LNCAP (cell line): ENCODE measurements around the gene VSIG10L.

Experiments
- CTCF ChIP-seq: fragments of 450-650 bp; IDR thresholded peaks from 2 replicates; pipeline ENCODE4 v1.5.1; 2017; ENCODE audit warnings: mild to moderate bottlenecking

The VSIG10L gene

GRCh38 chr19:51377422-51377821 lies 35.5 kb upstream of the VSIG10L start:
- TF ChIP-seq CTCF: no peak

DNA sequence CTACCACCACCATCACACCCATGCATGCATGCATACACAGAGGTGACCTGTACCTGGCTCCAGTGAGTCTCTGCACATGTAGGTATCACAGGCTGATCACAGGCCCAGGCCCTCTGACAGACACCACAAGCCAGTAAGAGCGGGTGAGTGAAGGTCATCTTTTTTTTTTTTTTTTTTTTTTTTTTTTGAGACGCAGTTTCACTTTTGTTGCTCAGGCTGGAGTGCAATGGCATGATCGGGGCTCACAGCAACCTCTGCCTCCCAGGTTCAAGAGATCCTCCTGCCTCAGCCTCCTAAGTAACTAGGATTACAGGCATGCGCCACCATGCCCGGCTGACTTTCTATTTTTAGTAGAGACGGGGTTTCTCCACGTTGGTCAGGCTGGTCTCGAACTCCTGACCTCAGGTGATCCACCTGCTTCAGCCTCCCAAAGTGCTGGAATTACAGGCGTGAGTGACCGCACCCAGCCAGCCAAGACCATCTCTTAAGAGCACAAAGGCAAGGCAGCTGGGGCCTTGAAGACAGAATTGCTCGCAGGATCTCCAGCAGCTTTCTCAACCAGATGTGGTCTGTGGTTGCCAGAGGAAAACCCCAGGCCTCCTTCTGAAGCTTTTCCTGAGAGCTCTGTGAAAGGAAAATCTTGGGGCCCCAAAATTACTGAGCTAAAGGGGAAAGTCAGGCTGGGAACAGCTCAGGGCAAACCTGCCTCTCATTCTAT lies 33.7 kb upstream of the VSIG10L start:
- TF ChIP-seq CTCF: no peak

DNA sequence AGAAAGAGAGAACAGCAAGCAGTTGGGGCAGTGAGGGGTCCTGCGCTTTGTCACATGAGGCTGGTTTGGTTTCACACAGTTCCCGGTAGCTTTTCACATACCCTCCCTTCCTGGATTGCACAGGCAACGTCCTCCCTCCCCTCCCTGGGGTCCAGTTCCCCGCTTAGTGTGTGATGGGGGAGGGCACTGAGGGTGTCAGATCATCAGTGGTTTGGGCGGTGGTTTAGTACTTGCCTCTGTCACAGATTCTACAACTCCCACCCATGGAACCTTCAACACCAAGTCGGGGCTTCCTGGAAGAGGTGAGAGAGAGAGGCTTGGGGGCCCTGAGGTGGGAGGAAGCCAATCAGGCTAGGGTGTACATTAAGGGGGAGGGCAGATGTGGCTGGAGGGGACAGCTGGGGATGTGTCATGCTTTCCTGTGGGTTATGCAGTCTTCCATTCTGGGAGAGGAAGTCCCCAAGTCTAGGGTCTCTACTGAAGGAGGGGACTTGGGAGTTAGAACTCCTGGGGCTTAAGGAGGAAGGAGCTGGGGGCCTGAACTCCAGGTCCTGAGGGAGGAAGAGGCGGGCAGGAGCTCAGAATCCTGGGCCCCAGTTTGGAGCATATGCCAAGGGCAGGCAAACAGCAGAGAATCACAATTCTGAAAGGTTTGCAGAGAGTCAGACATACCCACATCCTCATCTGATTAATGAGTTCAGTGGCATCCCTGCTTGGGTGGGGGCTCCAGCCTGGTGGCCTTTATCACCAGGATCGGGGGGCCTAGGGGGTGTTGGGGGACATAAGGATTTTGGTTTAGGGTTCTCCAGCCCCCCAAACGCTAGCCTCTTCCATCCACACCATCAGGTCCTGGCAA lies 30.9 kb upstream of the VSIG10L start, which contains the start of gene NKG7:
Gene NKG7 (minus strand): TSS at position 6 of the 856 bp plus-strand sequence. CDS start 119 bp downstream, outside the sequence.
- TF ChIP-seq CTCF: no peak

- TF ChIP-seq CTCF: no peak
Observed at GRCh38 chr19:51372021-51372648, 30.2 kb upstream of the VSIG10L start.

DNA sequence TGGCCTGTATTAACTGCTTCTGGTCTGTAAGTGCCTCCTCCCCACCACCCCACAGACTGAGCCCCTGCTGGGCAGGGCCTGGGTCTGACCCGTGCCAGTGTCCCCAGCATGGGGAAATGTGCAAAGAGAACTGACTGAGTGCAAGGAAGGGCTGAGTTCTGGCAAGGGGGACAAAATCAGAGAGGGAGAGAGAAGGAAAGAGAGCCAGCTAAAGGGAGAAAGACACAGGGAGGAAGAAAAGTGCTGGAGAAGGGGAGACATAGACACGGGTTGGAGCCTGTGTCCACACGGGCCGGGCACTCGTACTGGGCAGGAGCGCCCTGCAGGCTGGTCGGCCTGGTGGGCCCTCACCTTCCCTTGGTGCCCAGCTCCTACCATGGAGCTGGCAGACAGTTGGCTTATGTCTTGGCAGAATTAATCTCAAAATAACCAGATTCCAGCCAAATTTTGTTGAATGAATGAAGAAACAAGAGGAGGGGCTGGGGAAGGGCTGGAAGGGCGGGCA lies 29.3 kb upstream of the VSIG10L start:
- TF ChIP-seq CTCF: no peak

- no peak for TF ChIP-seq CTCF
Observed at GRCh38 chr19:51370230-51370629, 28.3 kb upstream of the VSIG10L start.
